NAMALWA (cell line): Measurements from ENCODE around the gene ITPKC.
"Not testable (repeated sequence)": the region's sequence is repeated elsewhere in the genome, so short reads cannot be mapped to it uniquely, and the experiment has no call there.

Source experiments
- DNase-seq: peaks from one replicate; pipeline ENCODE4 v3.0.0-alpha.2; 2015; ENCODE audit warnings: low spot score

ITPKC gene

GRCh38 chr19:40768869-40769268 lies 52.0 kb downstream of the ITPKC start:
- no peak for DNase-seq

- DNase-seq: peak; percentile 88
Observed at GRCh38 chr19:40771101-40771862, 54.4 kb downstream of the ITPKC start.

GRCh38 chr19:40774916-40775631 lies 58.2 kb downstream of the ITPKC start, which contains the start of gene MIA:
TSS of gene MIA (plus strand) at chr19:40775521. CDS start at chr19:40775543, 22 bp downstream.
- DNase-seq: no peak

GRCh38 chr19:40775632-40776022 lies 58.7 kb downstream of the ITPKC start:
- no peak for DNase-seq

- DNase-seq: no peak
Observed at GRCh38 chr19:40776364-40776763, 59.5 kb downstream of the ITPKC start.

GRCh38 chr19:40776932-40777644 lies 60.2 kb downstream of the ITPKC start:
- peak; percentile 99 for DNase-seq

- DNase-seq: no peak
Observed at GRCh38 chr19:40777645-40777936, 60.7 kb downstream of the ITPKC start.

GRCh38 chr19:40777937-40778705 lies 61.2 kb downstream of the ITPKC start, which contains the start of gene RAB4B:
TSS of gene RAB4B (plus strand) at chr19:40778247. CDS start at chr19:40778376, 129 bp downstream.
- peak; percentile 100 for DNase-seq

- DNase-seq: no peak
Observed at GRCh38 chr19:40778706-40779284, 61.9 kb downstream of the ITPKC start.

GRCh38 chr19:40780582-40780981 lies 63.7 kb downstream of the ITPKC start:
- DNase-seq: no peak

GRCh38 chr19:40781140-40781539 lies 64.2 kb downstream of the ITPKC start:
- DNase-seq: no peak

GRCh38 chr19:40783711-40784110 lies 66.8 kb downstream of the ITPKC start:
- no peak for DNase-seq

- DNase-seq: not testable (repeated sequence)
Observed at GRCh38 chr19:40784146-40784545, 67.2 kb downstream of the ITPKC start.

GRCh38 chr19:40785526-40785925 lies 68.6 kb downstream of the ITPKC start:
- no peak for DNase-seq

GRCh38 chr19:40786060-40787037 lies 69.4 kb downstream of the ITPKC start:
- no peak for DNase-seq
